Measurements from ENCODE around the gene TIAM1. TPM values are rescaled to one million over a fixed set of nuclear protein-coding genes. Genes with fewer than 3 reads are reported as not detected.

The TIAM1 gene
- total and polyA plus RNA-seq, 2 experiments from 2014 or later: 3.2 to 7.6 TPM

- TF ChIP-seq EZH2phosphoT487 (IDR thresholded peaks at IDR 0.05; ENCODE audit: insufficient read depth, low read depth) (no peak), EZH2 (IDR thresholded peaks at IDR 0.05; ENCODE audit: insufficient read depth, poor library complexity, severe bottlenecking) (no peak)
- Histone ChIP-seq H3K4me1 (ENCODE audit: insufficient read depth) (peaks cover 8% of the 10 kb centered on the region; the same call in 1 of the 2 replicates), H3K27me3 (replicated peaks; ENCODE audit: insufficient read depth) (no peaks in the 10 kb centered on the region), H3K9me2 (ENCODE audit: insufficient read depth) (no peaks in the 10 kb centered on the region), H4K20me1 (ENCODE audit: insufficient read depth) (no peaks in the 10 kb centered on the region), H3F3A (ENCODE audit: insufficient read depth) (no peaks in the 10 kb centered on the region; the same call in 1 of the 2 replicates), H2AFZ (no peak overlapping the region), H3K27ac (no peak overlapping the region), H3K4me3 (no peak overlapping the region), H3K79me2 (ENCODE audit: insufficient read depth) (no peaks in the 10 kb centered on the region), H3K9me3 (ENCODE audit: low read depth) (peaks cover 8% of the 10 kb centered on the region), H3K4me2 (ENCODE audit: unreplicated experiment) (no peak overlapping the region), H3K36me3 (ENCODE audit: low read depth) (no peaks in the 10 kb centered on the region), H3K9ac (no peak overlapping the region)
- no peak for DNase-seq
- in situ Hi-C loops (cut with MboI): no loop called here
Observed at GRCh38 chr21:31156169-31156568, 187.9 kb downstream of the TIAM1 start.

- Histone ChIP-seq H3K9me3 (ENCODE audit: low read depth) (peaks cover 1% of the 10 kb centered on the region), H3K36me3 (ENCODE audit: low read depth) (no peaks in the 10 kb centered on the region), H3K27ac (no peak overlapping the region), H3K79me2 (ENCODE audit: insufficient read depth) (no peaks in the 10 kb centered on the region), H3K9me2 (ENCODE audit: insufficient read depth) (peaks cover 4% of the 10 kb centered on the region; the same call in 1 of the 2 replicates), H3K4me2 (ENCODE audit: unreplicated experiment) (no peak overlapping the region), H3F3A (ENCODE audit: insufficient read depth) (no peaks in the 10 kb centered on the region), H3K27me3 (replicated peaks; ENCODE audit: insufficient read depth) (no peaks in the 10 kb centered on the region), H3K9ac (no peak overlapping the region), H3K4me3 (no peak overlapping the region), H2AFZ (no peak overlapping the region), H3K4me1 (ENCODE audit: insufficient read depth) (0 out of 2 replicates have a peak, but pooled peaks cover 4% of the 10 kb centered on the region), H4K20me1 (ENCODE audit: insufficient read depth) (no peaks in the 10 kb centered on the region)
- no peak for DNase-seq
- no peak for TF ChIP-seq EZH2phosphoT487 (IDR thresholded peaks at IDR 0.05; ENCODE audit: insufficient read depth, low read depth)
- no peak for TF ChIP-seq EZH2 (IDR thresholded peaks at IDR 0.05; ENCODE audit: insufficient read depth, poor library complexity, severe bottlenecking)
- 84 to 90% methylated on average over 7 of the region's 7 CpGs for WGBS, 2 experiments (ENCODE audit: low coverage in 1 of 2, low lambda C conversion rate in 2 of 2, missing lambda C conversion rate in 2 of 2)
- in situ Hi-C loops (cut with MboI): no loop called here
Observed at GRCh38 chr21:31151156-31152045, 192.7 kb downstream of the TIAM1 start.

GRCh38 chr21:31145274-31145673 lies 198.8 kb downstream of the TIAM1 start:
- Histone ChIP-seq H3K4me2 (ENCODE audit: unreplicated experiment) (no peak overlapping the region), H4K20me1 (ENCODE audit: insufficient read depth) (no peaks in the 10 kb centered on the region), H3K4me1 (ENCODE audit: insufficient read depth) (0 out of 2 replicates have a peak, but pooled peaks cover 4% of the 10 kb centered on the region), H3K4me3 (no peak overlapping the region), H3F3A (ENCODE audit: insufficient read depth) (no peaks in the 10 kb centered on the region), H3K36me3 (ENCODE audit: low read depth) (no peaks in the 10 kb centered on the region), H3K9me3 (ENCODE audit: low read depth) (no peaks in the 10 kb centered on the region), H2AFZ (no peak overlapping the region), H3K27me3 (replicated peaks; ENCODE audit: insufficient read depth) (no peaks in the 10 kb centered on the region), H3K9me2 (ENCODE audit: insufficient read depth) (peaks cover 4% of the 10 kb centered on the region; the same call in 1 of the 2 replicates), H3K27ac (no peak overlapping the region), H3K79me2 (ENCODE audit: insufficient read depth) (no peaks in the 10 kb centered on the region), H3K9ac (no peak overlapping the region)
- 20 to 23% methylated on average over 3 of the region's 3 CpGs for WGBS, 2 experiments (ENCODE audit: low coverage in 1 of 2, low lambda C conversion rate in 2 of 2, missing lambda C conversion rate in 2 of 2)
- in situ Hi-C loops (cut with MboI): no loop called here
- no peak for TF ChIP-seq EZH2 (IDR thresholded peaks at IDR 0.05; ENCODE audit: insufficient read depth, poor library complexity, severe bottlenecking)
- TF ChIP-seq EZH2phosphoT487 (IDR thresholded peaks at IDR 0.05; ENCODE audit: insufficient read depth, low read depth): no peak
- no peak for DNase-seq

GRCh38 chr21:31143036-31143435 lies 201.0 kb downstream of the TIAM1 start:
- Histone ChIP-seq H3K9ac (no peak overlapping the region), H3K27me3 (replicated peaks; ENCODE audit: insufficient read depth) (no peaks in the 10 kb centered on the region), H3K27ac (no peak overlapping the region), H3F3A (ENCODE audit: insufficient read depth) (0 out of 2 replicates have a peak, but pooled peaks cover 5% of the 10 kb centered on the region), H4K20me1 (ENCODE audit: insufficient read depth) (no peaks in the 10 kb centered on the region), H3K9me2 (ENCODE audit: insufficient read depth) (no peaks in the 10 kb centered on the region), H3K79me2 (ENCODE audit: insufficient read depth) (no peaks in the 10 kb centered on the region), H3K4me1 (ENCODE audit: insufficient read depth) (0 out of 2 replicates have a peak, but pooled peaks cover 4% of the 10 kb centered on the region), H3K9me3 (ENCODE audit: low read depth) (no peaks in the 10 kb centered on the region), H3K4me3 (no peak overlapping the region), H2AFZ (no peak overlapping the region), H3K4me2 (ENCODE audit: unreplicated experiment) (no peak overlapping the region), H3K36me3 (ENCODE audit: low read depth) (no peaks in the 10 kb centered on the region)
- no peak for DNase-seq
- TF ChIP-seq EZH2phosphoT487 (IDR thresholded peaks at IDR 0.05; ENCODE audit: insufficient read depth, low read depth): no peak
- TF ChIP-seq EZH2 (IDR thresholded peaks at IDR 0.05; ENCODE audit: insufficient read depth, poor library complexity, severe bottlenecking): no peak
- WGBS, 2 experiments (ENCODE audit: low coverage in 1 of 2, low lambda C conversion rate in 2 of 2, missing lambda C conversion rate in 2 of 2): 66 to 73% methylated on average over 6 of the region's 6 CpGs
- in situ Hi-C loops (cut with MboI): no loop called here

All from GM23248 (cell line).